ENCODE measurements around the gene RPS3A.

- TF ChIP-seq CTCF (IDR thresholded peaks at IDR 0.05; ENCODE audit: low read depth, low read length, missing input control) (no peak), EGR1 (IDR thresholded peaks at IDR 0.05; ENCODE audit: low read depth in 2 of 2) (no peak), YY1 (IDR thresholded peaks at IDR 0.05) (no peak), GABPA (IDR thresholded peaks at IDR 0.05 in 1 of 2, conservative IDR thresholded peaks at IDR 0.05 in 1 of 2) (no peak), REST (IDR thresholded peaks at IDR 0.05) (no peak), TAF1 (conservative IDR thresholded peaks at IDR 0.05) (no peak), HNF4A (conservative IDR thresholded peaks at IDR 0.05) (no peak), MAX (IDR thresholded peaks at IDR 0.05) (no peak), ATF3 (IDR thresholded peaks at IDR 0.05) (no peak)
Measured at GRCh38 chr4:151148261-151148660, 48.8 kb downstream of the RPS3A start.
